Astrocyte of the hippocampus (primary cell): ENCODE measurements around the gene NEUROD2.

Source experiments
- DNase-seq: peaks from one replicate; pipeline ENCODE4 v3.0.0; 2011; ENCODE audit warnings: low read depth, low spot score

The NEUROD2 gene

GRCh38 chr17:39618956-39619785 lies 11.5 kb upstream of the NEUROD2 start:
- DNase-seq: no peak

GRCh38 chr17:39618246-39618913 lies 10.7 kb upstream of the NEUROD2 start:
- peak; percentile 32 for DNase-seq

GRCh38 chr17:39617446-39618245 lies 9.9 kb upstream of the NEUROD2 start:
- DNase-seq: peak; percentile 72

GRCh38 chr17:39617100-39617445 lies 9.4 kb upstream of the NEUROD2 start:
- DNase-seq: no peak

- no peak for DNase-seq
Measured at GRCh38 chr17:39615434-39615833, 7.7 kb upstream of the NEUROD2 start.

- no peak for DNase-seq
Measured at GRCh38 chr17:39614545-39615157, 6.9 kb upstream of the NEUROD2 start.

GRCh38 chr17:39612935-39613464 lies 5.3 kb upstream of the NEUROD2 start:
- DNase-seq: no peak

GRCh38 chr17:39612291-39612894 lies 4.7 kb upstream of the NEUROD2 start:
- DNase-seq: no peak

- no peak for DNase-seq
Measured at GRCh38 chr17:39611401-39612112, 3.8 kb upstream of the NEUROD2 start.

- DNase-seq: no peak
Measured at GRCh38 chr17:39609416-39610025, 1.8 kb upstream of the NEUROD2 start.

GRCh38 chr17:39608142-39608981 lies 642 bp upstream of the NEUROD2 start:
- no peak for DNase-seq

- DNase-seq: no peak
Measured at GRCh38 chr17:39607057-39607850, 466 bp downstream of the NEUROD2 start.

- no peak for DNase-seq
Measured at GRCh38 chr17:39606434-39607056, 1.2 kb downstream of the NEUROD2 start.

- peak; percentile 46 for DNase-seq
Measured at GRCh38 chr17:39605492-39606433, 2.0 kb downstream of the NEUROD2 start.

- DNase-seq: no peak
Measured at GRCh38 chr17:39604911-39605491, 2.7 kb downstream of the NEUROD2 start.

- no peak for DNase-seq
Measured at GRCh38 chr17:39603304-39604016, 4.3 kb downstream of the NEUROD2 start.
